Femur (tissue), 1 donor: ENCODE results near the gene SHISA9.

Source experiments
- DNase-seq: peaks from one replicate; pipeline ENCODE4 v3.0.0-alpha.2; 2017

SHISA9 gene

DNA sequence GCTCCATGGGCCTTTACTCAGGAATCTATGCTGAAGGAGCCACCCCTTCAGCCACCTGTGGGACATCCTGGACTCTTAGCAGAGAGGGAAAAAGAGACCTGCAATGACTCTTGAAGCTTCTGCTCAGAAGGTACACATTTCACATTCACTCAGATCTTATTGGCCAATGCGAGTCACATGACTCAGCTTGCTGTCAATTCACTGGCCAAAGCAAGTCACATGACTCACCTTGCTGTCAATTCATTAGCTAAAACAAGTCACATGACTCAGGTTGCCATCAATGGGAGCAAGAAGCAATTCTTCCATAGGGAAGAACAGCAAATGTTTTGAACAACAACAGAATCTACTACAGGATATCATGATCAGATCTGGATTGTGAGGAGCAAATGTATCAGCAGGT is 233.4 kb downstream of the SHISA9 start:
- DNase-seq: no peak

DNA sequence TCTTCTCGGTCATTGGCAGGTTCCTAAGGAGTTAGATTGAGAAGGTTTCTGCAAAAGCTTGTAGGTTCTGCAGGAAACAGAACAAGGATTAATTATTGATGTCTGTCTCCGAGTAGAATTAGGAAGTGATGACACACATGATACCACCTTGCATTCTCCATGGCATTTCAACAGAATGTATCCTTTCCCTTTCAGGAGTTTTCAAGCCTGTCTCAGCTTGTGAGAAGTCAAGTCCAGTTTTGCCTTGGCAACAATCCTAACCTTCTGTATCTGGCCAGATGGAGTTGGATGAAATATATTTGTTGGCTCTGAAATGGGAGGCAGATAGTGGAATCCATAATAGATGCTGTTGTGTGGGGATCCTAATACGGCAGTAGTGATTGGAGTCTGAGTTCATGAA is 235.5 kb downstream of the SHISA9 start:
- no peak for DNase-seq

DNA sequence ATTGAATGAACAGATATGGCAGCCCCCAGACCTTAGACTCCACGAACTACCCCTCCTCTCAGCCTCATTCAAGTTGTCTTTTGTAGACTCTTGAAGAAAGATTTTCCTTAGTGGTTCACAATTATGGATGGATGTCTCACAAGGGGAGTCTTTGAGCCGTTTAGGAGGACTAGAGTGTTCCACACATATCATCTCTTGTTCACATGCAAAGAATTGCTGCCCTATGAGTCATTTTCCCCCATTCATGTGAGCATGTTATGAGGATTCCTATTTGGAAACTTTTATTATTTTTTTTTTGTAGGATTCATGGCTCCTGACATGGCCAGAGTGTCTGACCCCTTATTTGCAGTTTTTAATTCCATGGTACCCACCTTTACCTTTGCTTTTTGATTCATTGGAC is 237.1 kb downstream of the SHISA9 start:
- no peak for DNase-seq

DNA sequence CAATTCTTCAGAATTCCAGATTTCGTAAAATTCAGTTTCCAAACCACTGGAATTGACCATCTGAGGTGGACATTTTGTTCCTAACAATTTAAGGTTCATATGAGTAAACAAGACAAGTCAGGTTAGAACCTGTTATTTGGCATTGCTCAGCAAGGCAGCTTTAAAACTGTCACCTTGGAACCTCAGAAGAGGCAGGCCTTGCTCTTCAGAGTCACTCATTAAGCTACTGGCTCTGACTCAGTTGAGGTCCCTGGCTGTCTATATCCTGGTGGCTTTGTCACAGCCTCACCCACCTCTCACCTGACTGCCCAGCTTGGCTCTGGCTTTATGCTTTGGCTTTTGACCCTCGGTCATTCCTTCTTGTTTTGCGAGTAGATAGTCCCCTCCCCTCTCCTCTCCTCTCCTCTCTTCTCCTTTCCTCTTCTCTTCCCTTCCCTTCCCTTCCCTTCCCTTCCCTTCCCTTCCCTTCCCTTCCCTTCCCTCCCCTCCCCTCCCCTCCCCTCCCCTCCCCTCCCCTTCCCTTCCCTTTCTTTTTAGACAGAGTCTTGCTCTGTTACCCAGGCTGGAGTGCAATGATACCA is 238.4 kb downstream of the SHISA9 start:
- DNase-seq: no peak

DNA sequence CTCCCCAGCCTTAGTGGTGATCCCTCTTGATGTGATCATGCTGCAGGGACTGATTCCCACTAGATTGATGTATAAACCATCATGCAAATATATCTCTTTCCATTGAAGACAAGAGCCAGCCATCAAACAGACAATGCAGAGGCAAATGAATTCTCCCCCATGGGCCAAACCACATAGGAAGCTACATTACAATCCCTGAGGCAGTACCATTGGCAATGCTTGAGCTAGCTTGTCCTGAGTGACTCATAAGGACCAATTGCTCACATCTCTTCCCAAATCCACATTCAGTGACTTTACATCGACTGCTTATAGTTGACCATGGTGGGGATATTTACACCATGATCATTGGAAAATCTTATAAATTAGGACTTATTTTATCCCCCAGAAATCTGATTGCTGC is 242.2 kb downstream of the SHISA9 start:
- DNase-seq: no peak

DNA sequence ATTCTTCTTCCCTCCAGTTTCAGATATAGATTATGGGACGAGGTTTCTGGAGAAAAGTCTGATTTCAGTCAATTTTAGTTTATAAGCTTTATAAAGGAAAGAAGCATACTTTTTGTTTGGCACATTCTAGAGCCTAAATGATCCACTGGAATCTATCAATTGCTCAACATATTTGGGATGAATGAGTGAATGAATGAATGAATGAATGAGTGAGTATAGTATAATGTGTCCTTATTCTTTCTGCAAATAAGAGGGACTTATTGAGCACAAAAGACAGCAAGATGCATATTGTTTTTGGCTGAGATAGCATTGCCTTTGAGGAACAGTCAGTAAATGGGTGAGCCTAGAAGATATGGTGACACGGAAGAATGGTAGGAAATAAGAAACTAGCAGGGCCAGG is 245.4 kb downstream of the SHISA9 start:
- no peak for DNase-seq

DNA sequence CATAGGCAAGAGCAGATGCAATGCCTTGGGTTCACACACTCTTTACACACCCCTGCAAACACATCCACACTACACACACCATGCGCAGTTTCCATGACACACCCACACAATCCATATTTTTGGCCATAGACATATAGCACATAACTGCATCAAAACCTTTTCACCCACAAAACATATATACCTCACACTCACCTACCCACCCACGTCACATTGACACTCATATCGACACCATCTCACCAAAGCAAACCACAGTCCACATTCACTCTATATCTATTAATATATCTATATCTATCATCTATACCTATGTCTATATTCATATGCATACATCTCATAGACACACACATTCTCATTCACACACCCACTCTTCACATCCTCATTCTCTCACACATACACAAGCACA is 246.9 kb downstream of the SHISA9 start:
- DNase-seq: no peak

DNA sequence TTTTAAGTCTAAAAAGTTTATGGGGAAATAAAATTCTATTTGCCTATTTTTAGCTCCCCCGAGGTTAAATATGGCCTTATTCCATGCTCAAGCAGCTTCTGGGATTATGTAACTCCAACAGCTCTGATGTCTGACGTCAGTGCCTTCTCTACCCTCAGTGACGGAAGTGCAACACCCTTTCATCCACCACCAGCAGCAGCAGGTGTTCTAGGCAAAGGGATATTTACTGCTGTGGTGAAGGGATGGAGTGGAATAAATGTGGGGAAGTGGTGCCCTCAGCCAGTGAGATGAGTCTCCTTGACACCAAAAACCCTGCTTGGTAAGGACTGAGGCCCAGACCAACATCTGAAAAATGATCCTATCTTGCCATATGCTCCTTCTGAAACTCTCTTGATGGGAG is 247.4 kb downstream of the SHISA9 start:
- no peak for DNase-seq

DNA sequence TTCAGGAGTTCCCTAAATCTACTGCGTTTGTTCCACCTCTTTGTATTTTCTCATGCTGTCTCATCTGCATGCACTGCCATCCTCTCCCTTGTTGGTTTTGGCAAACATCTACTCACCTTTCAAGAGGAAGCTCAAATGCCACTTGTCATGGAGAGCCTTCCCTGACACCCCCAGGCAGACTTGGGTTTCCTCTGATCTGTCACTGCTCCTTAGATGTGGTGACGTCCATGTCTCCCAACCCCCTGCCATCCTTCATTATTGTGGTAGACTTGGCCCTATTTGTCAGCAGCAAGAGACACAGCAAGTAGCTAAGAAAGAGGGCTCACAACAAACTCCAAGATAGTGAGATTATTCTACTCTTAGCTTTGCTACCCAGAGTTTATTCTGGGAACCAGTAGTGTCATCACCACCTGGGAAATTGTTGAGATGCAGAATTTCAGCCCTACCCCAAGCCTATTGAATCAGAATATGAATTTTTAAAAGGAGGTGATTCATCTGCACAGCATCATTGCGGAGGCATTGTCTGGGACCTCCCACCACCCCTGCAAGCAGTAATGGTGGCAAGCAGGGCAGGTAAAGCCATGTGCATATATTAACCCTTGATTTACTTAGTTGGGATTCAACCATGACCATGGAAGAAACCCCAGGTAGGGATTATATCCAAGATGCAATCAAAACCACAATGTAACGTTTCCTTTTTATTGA is 248.9 kb downstream of the SHISA9 start:
- DNase-seq: no peak

DNA sequence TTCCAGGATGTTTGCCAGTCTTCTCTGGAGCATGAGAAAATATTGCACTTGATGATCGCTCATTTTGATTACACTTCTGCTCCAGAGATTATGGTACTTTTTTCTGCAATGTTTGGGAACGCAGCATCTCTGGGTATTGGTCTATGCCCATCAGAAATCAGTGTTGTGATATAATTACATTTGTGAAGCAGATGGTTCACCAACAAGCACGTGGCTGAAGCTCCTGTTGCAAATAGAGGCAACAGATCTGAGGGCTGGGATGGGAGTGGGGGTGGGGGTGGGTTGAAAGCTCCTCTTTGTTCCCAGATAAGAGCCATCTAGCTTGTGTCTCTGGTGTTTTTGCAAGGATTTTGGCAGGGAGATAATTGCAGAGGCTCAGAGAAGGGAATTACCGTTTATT is 252.3 kb downstream of the SHISA9 start:
- DNase-seq: no peak

DNA sequence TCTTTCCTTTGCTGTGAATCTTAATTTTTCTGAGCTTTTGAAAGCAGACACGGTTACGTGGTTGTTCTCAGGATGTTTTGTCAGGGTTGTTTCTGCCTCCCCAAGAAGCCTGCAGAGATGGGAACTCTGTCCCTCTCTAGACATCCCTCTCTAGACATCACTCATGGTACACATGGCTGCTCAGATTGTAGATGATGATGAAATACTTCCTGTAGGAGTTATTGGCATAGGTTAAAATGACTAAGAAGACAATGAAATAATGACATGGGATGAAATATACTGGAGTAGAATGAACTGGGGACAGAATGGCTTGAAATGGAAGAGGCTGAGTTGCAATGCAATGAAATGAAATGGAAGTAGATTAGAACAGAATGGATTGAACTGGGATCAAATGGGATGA is 253.4 kb downstream of the SHISA9 start:
- DNase-seq: no peak

DNA sequence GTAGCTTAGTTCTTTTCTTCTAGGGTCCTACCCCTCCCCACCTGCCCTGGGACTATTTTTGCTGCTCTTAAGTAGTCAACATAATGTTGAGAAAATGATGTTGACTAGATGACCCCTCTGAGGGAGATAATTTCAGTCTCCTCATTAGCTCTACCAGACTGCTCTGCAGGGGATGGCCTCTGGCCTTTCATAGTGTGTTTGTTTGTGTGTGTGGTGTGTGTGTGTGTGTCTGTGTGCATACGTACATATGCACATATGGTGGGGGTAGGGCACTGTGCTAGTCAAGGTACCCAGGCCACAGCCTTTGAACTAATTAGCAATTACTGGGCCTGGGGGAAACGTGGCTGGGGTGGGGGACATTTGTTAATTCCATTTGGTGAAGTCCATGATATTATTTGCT is 254.0 kb downstream of the SHISA9 start:
- DNase-seq: no peak

DNA sequence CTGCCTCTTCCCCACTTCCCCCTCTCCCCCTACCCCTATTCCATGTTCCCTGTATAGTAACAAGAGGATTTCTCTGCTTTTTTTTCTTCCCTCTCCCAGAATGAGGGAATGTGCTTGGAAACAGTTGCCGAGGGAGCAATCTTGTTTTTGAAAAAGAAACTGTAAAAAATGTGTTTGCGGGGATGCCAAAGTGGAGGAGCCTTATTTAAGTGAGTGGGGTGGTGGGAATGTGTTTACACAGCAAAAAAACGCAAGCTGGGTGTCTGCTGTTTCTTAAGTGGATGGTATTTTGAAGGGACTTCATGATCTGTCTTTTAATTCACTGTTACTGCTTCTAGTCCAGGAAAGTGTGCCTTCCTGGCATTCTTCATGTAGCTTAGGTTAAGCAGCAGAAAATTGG is 254.4 kb downstream of the SHISA9 start:
- DNase-seq: no peak

DNA sequence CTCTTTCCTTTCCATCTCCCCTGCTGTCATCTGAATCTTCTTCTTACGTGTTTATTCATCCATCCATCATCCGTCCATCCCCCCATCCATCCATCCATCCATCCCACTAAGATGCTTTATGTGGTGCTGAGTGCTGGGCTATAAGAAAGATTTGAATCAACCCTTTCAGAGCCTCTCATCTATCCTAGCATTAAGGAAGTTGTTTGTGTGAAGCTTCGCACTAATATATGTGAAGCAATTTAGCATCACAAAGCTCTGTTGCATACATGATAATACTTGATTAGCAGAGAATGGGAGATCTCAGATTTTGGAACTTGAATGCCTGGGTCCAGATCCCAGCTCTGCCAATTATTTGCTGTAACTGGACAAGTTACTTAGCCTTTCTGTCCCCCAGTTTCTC is 255.7 kb downstream of the SHISA9 start:
- no peak for DNase-seq

DNA sequence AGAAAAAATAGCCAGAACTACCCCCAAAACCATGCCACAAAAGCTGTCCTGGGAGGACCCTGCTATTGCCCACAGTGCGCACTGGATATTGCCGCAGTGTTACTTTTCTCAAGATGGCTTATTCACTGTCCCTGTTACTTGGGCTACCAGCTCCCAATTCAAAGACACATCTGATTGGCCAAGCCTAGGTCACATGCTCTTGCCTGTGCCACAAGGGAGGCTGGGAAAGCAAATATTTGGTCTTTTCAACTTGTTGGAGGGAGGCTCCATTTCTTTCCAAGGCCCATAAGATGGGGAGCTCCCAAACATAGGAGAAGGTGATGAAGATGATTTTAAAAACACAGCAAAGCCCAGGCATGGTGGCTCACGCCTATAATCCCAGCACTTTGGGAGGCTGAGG is 257.0 kb downstream of the SHISA9 start:
- DNase-seq: no peak

DNA sequence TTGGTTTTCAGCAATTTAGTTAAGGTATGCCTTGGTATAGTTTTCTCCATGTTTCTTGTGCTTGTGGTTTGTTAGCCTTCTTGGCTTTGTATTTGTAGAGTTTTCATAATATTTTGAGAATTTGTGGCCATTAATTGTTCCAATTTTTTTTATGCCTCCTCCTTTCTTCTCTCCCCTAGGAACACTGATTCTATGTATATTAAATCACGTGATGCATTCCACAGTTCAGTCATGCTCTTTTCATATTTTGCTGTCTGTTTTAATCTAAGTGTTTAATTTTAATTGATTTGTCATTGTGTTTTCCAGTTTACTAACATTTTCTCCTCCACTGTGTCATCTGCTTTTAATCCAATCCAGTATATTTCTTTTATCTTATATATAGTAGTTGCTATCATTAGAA is 263.6 kb downstream of the SHISA9 start:
- no peak for DNase-seq

DNA sequence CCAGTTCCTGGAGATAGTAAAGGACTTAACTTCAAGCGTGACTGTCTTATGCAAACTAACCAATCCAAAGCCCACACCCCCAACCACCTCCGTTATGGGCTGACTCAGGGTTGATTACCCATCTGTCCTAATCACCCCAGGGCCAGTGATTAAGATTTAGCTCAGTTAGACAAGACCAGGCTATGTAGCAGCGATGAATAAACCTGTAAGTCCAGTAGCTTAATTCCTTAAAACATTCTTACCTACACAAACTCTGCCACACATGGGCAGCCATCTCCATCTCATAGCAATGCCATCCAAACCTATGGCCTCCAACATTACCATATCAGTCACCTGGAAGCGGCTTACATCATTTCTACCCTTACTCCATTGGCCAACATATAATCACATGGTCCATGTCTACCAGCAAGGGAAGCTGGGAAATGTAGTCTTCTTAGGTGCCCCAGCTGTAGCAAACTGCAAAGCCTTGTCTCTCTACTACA is 266.7 kb downstream of the SHISA9 start:
- no peak for DNase-seq

DNA sequence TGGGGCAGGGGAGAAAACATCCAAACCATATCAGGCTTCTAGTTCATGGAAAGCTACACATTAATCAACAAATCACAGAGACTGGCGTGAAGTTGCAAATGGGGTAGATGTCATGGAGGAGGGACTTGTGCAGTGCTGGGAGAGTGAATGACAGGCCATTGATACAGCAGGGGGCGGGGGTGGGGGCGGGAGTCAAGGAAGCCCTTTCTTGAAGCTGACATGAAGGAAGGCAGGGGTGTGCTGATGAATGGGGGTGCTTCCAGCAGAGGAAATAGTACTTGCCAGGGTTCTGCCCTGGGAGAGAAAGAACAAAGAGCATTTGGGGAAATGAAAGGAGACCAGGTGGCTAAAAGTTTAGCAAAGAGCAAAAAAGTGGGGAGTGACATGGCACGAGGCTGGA is 269.9 kb downstream of the SHISA9 start:
- DNase-seq: no peak

DNA sequence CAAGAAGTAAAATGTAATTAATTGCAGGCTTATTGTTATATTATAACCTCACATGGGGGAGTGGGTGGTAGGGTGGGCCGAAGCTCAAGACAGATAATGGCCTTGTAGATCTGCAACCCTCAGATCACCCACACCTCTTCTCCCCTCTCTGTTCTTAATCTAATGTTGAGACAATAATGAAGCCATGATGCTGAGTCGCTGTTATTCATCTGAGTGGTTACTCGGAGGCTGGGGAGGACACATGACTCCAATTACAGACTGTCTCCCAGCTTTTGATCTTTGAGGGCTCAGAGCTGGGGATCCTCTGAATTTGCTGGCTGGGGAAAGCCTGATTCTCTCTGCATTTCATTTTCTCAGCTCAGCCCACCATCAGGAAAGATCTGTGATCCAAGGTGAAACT is 275.3 kb downstream of the SHISA9 start:
- no peak for DNase-seq

DNA sequence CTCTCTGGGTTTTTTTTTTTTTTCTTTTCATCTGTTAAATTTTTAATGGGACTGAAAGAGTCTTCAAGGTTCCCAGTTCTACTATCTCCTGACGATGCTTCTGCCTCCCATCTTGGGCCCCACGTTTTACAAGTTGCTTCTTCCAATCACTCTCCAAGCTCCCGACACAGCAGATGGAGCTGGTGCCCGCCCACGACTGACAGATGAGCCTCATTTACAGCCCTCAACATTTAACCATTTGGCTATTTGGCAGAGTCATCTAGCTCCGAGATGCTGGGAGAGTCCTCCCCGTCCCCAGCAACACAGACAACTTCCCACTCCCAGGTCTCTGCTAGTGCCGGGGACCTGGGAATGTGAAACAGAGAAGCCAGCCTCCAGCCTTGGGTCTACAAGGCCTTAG is 276.9 kb downstream of the SHISA9 start:
- DNase-seq: no peak

DNA sequence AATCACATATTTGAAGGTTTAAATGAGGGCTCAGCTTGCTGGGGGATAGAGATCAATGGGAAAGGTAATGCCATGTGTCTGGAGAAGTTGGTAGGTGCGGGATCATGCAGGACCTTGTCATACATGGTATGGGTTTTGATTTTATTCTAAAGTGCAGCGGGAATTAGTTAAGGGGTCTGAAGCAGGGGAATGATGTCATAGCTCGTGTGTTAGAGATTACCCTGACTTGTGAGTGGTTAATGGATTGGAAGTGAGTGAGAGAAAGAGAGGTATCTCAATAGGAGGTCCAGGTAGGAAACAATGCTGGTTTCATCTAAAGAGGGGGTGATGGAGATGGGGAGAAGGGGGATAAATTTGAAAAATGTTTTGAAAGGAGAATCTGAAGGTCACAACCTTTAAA is 280.0 kb downstream of the SHISA9 start:
- no peak for DNase-seq

DNA sequence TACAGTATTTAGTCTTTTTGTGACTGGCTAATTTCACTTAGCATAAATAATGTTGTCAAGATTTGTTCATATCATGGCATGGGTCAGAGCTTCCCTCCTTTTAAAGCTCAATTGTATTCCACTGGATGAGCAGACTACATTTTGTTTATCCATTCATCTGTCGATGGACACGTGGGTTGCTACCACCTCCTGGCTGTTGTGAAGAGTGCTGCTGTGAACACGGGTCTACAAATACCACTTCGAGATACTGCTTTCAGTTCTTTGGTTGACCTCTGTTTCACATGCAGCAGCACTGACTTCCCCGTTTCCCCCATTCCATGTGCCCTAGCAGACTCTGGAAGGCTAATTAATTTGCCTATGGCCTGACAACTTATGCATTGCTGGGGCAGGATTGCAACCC is 285.4 kb downstream of the SHISA9 start:
- no peak for DNase-seq

DNA sequence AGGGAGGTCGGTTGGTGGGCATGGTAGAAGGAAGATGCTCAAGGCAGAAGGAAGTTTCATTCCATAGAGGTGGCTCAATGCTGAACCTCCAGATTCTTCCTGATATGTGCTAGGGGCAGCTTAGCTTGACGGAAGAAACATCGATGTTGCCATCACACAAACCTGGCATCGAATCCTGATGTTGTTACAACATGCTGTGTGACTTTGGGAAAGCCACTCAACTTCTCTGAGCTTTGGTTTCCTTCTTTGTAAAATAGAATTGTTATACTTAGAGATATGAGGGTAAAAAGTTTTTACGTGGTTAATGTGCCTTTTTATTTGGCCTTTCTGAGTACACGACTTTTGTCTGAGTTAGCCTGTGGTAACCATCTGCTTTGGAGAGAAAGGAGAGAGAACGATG is 287.9 kb downstream of the SHISA9 start:
- DNase-seq: no peak

DNA sequence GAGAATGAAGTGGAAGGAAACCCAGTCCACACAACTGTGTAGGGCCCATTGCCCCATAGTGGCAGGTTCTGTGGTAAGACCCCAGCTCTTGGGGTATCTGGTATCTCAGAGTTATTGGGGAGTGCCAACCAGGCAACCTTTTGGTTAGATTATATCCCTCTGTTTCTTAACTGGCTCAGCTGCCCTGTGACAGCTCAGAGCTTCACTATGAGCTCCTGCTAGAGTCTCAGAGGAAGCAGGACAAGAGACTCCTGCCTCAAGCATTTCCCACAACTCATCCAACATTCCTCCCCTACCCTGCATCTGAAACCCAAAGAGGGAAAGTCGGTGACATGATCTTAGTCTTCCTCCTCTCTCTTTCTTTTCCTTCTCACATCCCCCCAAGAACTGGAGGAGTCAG is 292.3 kb downstream of the SHISA9 start:
- no peak for DNase-seq

DNA sequence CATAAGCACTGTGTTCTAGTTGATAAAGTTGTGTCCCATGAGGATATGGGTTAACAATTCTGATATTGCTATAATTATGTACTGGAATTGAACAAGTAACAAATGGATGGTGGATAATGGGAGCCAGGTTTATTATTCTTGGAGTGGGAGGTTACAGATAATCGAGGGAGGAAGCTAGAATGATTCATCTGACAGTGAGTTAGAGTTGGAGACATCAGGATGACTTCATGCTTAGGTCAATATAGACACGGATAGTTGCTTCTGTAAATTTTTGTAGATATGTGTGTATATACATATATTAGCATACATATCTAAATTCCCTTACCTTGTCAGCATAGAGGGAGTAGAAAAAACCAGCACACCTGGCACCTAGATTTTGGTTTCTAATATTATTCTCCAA is 293.4 kb downstream of the SHISA9 start:
- no peak for DNase-seq
